ENCODE data around the gene RPS27A.

The RPS27A gene

DNA sequence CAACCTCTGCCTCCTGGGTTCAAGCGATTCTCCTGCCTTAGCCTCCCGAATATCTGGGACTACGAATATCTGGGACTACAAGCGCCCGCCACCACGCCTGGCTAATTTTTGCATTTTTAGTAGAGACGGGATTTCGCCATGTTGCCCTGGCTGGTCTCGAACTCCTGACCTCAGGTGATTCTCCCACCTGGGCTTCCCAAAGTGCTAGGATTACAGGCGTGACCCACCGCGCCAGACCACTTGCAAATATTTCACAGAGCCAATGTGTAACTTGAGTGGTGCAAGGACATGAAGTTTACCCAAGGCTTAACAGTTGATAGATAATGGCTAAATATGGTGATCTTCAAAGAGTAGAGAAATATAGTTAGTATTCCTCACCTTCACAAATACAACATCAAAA is 50.6 kb downstream of the RPS27A start:
- TF ChIP-seq TAF1 (IDR thresholded peaks at IDR 0.05; ENCODE audit: borderline replicate concordance, insufficient read depth, low read length) (no peak), POLR2AphosphoS5 (IDR thresholded peaks at IDR 0.05; ENCODE audit: low read depth, low read length) (no peak), FOXP2 (optimal IDR thresholded peaks at IDR 0.05; ENCODE audit: borderline replicate concordance, extremely low read depth, extremely low read length, insufficient read depth) (no peak), SIN3A (IDR thresholded peaks at IDR 0.05; ENCODE audit: borderline replicate concordance, insufficient read depth, low read length) (no peak)
- TF ChIP-seq, protein P1, sequence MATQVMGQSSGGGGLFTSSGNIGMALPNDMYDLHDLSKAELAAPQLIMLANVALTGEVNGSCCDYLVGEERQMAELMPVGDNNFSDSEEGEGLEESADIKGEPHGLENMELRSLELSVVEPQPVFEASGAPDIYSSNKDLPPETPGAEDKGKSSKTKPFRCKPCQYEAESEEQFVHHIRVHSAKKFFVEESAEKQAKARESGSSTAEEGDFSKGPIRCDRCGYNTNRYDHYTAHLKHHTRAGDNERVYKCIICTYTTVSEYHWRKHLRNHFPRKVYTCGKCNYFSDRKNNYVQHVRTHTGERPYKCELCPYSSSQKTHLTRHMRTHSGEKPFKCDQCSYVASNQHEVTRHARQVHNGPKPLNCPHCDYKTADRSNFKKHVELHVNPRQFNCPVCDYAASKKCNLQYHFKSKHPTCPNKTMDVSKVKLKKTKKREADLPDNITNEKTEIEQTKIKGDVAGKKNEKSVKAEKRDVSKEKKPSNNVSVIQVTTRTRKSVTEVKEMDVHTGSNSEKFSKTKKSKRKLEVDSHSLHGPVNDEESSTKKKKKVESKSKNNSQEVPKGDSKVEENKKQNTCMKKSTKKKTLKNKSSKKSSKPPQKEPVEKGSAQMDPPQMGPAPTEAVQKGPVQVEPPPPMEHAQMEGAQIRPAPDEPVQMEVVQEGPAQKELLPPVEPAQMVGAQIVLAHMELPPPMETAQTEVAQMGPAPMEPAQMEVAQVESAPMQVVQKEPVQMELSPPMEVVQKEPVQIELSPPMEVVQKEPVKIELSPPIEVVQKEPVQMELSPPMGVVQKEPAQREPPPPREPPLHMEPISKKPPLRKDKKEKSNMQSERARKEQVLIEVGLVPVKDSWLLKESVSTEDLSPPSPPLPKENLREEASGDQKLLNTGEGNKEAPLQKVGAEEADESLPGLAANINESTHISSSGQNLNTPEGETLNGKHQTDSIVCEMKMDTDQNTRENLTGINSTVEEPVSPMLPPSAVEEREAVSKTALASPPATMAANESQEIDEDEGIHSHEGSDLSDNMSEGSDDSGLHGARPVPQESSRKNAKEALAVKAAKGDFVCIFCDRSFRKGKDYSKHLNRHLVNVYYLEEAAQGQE (IDR thresholded peaks at IDR 0.05; ENCODE audit: insufficient read depth in 1 of 2, low read depth in 2 of 2, low read length in 2 of 2), result no peak
